NCI-H2171 (cell line): Measurements from ENCODE around the gene KCNIP1.

Source experiments
- DNase-seq: peaks from one replicate; lab custom pipeline; 2025; lab: John Stamatoyannopoulos, UW

The KCNIP1 gene

GRCh38 chr5:170508660-170509347 lies 5.0 kb downstream of the KCNIP1 start:
- no peak for DNase-seq

DNA sequence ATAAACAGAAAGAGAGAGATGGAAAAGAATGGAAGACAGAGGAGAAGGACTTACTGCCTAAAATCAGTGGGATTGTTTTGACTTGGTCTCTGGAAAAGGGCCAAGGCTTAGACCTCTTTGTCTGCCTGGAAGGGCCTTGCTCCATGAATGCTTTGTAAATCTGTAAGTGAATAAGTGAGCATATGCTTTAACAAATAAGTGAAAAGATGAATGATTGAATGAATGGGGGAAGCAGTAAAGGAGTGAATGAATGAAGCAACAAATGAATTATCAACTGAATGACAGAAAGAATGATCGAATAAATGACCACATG lies 5.5 kb downstream of the KCNIP1 start:
- DNase-seq: no peak

GRCh38 chr5:170510126-170510525 lies 6.3 kb downstream of the KCNIP1 start:
- DNase-seq: no peak

GRCh38 chr5:170510559-170510958 lies 6.7 kb downstream of the KCNIP1 start:
- no peak for DNase-seq

DNA sequence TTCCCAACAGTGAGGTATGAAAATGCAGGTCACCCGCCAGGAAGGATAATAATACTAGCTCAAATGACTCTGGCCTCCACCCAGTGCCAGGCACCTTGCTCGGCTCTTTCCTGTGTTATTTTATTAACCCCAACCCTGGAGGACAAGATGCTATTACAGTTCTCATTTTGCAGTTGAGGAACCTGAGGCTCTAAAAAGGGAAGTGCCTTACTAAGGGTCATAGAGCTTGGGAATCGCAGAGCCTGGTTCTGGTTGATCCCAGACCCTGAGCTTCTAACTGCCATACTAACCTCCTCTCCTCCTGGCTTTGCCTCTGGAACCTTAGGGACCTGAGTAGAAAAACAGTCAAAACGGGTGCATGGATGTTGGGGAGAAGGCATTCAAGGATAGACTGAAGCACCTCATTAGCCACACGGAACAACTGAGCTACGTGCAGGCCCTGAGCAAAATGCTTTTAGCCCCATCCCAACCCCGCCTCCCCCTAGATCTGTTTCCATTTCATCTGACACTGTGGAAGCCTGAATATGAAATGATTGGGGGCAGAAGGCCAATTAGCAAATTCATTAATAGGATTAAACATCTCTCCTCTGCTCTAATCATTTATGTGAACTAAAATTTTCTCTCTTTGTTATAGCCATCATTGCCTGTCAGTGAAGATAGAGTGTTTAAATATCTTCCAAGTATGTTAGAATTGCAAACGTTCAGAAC lies 7.9 kb downstream of the KCNIP1 start:
- no peak for DNase-seq

DNA sequence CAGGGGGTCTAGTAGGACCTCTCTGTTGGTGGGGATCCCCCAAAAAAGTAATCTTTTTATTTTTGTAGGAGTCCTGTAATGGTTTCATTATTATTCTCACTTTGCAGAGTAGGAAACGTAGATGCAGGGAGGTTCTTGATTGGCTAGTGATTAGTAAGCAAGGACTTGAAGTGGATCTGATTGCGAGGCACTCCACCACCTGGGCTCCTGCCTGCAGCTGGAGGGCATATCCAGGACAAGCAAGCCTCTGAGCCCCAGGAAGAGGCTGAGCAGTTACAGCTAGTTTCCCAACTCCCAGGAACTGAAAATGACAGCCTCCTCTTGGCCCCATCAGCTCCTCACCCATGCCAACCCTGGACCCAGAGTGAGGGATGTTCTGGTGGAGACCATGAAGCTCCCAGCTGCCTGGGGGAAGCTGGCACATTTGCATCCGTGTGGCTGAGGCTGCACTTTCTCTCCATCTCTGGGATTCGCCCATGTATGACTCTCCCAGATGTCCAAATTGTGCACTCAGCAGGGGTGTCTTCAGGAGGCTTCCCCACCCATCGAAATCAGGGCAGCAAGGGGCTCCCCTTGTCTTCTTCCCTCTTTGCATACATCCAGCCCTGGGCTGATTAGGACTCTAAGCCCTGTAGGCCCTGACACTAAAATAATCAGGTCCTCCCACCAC lies 10.2 kb downstream of the KCNIP1 start:
- no peak for DNase-seq

DNA sequence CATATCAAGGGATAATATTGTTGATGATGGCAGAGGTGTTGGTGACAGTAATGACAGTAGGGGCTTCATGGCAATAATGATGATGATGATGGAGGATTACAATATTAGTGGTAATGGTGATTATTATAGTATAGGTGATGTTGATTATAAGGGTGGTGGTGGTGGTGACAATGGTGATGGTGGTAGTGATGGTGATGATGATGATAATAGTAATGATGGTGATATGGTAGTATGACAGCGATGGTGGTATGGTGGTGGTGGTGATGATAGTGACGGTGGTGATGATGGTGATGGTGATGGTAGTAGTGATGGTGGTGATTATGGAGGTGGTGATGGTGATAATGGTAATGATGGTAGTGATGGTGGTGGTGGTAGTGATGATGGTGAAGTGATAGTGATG lies 13.6 kb downstream of the KCNIP1 start:
- DNase-seq: no peak

- no peak for DNase-seq
Measured at GRCh38 chr5:170518277-170518676, 14.5 kb downstream of the KCNIP1 start.

DNA sequence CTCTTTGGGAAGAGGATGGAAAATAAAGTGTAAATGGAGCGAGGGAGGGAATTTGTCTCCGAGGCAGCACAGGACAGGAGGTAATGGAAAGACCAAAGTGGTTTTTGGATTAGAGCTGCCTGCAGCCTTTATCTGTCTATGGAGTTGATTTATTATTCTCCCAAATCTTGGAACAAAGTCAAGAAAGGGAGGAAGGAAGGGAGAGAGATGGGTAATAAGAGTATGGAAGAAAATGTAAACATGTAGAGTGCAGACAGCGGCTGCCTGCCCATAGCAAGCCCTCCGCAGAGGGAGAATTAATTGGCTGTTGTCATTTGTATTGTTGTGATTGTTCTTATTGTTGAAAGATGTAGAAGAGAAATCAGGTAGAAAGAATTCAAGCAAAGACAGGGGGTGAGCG lies 15.7 kb downstream of the KCNIP1 start:
- no peak for DNase-seq

DNA sequence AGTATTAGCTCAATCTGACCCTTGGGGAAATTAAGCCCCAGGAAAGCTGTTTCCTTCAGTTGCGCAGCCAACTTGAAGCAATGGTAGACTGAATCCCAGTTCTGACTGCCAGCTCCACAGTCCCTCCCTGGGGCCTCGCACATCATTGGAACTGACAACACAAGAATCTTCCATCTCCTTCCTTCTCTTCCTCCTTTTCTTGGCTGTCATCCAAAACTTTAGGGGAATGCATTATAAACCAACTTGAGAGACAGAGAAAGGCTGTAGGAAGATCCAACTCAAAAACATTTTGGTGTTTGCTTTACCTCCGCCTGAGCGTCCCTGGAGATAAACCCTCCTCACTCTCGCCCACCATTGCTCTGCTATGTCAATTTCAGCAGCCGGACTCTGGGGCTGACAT lies 16.6 kb downstream of the KCNIP1 start:
- no peak for DNase-seq

GRCh38 chr5:170522211-170523141 lies 18.7 kb downstream of the KCNIP1 start:
- DNase-seq: peak; percentile 17

- peak; percentile 32 for DNase-seq
Measured at GRCh38 chr5:170523142-170523551, 19.3 kb downstream of the KCNIP1 start.

- DNase-seq: no peak
Measured at GRCh38 chr5:170523830-170524229, 20.0 kb downstream of the KCNIP1 start.

GRCh38 chr5:170524576-170524975 lies 20.8 kb downstream of the KCNIP1 start:
- no peak for DNase-seq

- DNase-seq: no peak
Measured at GRCh38 chr5:170525470-170526211, 21.8 kb downstream of the KCNIP1 start.

- no peak for DNase-seq
Measured at GRCh38 chr5:170527991-170528390, 24.2 kb downstream of the KCNIP1 start.

DNA sequence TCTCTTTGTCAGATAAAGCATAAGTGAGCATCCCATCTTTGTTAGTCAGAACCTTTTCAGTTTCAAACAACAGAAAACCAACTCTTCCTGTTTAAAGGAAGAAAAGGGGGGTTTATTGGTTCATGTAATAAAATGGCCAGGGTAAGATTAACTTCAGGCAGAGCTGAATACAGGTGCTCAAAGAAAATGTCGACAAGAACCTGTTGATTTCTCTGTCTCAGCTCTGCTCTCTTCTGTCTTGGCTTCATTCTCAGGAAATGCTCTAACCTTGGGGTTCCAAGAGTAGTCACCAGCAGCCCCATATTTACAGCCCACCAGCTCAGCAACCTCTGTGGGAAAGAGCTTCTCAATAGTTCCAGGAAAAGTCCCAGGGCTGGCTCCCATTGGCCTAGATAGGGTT lies 25.2 kb downstream of the KCNIP1 start:
- no peak for DNase-seq

GRCh38 chr5:170532935-170533334 lies 29.1 kb downstream of the KCNIP1 start:
- DNase-seq: no peak

- no peak for DNase-seq
Measured at GRCh38 chr5:170533383-170533782, 29.6 kb downstream of the KCNIP1 start.

GRCh38 chr5:170534177-170534576 lies 30.4 kb downstream of the KCNIP1 start:
- DNase-seq: no peak

GRCh38 chr5:170534941-170535340 lies 31.1 kb downstream of the KCNIP1 start:
- no peak for DNase-seq

- no peak for DNase-seq
Measured at GRCh38 chr5:170536525-170536924, 32.7 kb downstream of the KCNIP1 start.
